DLD1 (cell line): ENCODE data around the gene TRIP13.

Experiments
- in situ Hi-C: cut with HindIII; loops from 2 replicates; pipeline ENCODE4 v1.10.0; 2017; ENCODE audit warnings: low sequenced_read_pairs

Gene TRIP13

DNA sequence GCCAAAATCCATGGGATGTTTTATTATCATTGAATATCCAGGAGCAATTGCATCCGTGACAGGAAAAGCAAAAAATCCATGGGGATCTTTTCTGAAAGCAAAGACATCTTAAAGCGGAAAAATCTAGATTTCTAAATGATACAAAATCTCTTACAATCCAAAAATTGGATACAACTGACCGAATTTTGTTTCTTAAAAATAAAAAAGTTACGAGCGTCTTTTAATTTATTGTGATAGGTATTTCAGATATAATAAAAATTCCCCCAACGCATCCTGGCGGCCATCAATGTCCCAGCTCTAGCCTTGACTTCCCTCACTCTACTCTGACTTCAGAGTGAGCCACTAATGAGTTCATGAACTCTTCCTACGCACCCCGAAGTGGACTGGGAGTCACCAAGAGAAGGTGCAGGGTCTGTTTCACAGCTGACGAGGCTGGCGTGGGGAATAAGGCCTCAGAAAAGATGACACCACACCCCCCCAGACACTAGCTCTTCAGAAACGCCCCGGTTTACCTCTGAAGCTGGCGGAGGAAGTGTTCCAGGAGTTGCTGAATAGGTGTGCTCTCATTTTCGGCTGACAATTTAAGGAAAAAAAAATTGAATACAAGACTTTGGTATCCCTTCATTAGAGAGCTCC, 3.5 kb upstream of the TRIP13 start:
- in situ Hi-C loops, result no loop called here

DNA sequence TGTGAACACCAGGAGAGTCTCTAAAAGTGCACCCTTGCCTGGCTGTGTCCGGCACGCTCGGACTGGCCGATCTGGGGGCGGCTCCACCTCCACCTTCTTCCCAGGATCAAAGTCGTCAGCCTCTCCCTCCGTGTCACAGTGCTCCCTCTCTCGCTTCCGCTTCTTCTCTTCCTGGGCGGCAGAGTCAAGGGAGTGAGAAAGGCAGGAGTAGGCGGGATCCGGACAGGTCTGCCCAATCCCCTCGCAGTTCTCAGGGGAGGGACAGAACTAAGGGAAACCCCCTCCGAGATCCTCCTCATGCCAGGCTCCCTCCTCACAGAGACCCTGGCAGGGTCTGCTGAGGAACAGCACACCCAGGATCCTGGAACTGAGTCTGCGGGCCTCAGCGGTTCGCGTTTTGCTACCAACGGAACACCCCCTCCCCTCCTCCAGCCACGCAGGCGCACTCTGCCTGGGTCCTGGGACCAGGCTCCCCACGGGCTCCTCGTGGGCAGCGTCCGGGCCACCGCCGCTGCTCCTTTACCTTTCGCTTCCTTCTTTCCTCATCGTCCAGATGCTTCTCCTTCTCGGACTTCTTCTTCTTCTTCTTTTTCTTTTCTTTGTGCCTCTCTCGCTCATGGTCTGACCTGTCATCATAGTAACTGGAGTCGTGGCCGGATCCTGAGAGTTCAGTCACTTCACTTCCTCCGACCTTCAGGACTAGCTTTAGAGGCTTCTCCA, 1.4 kb upstream of the TRIP13 start:
- in situ Hi-C loops, result no loop called here

- in situ Hi-C loops, result no loop called here
These were observed 769 bp upstream of the TRIP13 start for GRCh38 chr5:891837-892393.

GRCh38 chr5:893137-893506, 438 bp downstream of the TRIP13 start:
- in situ Hi-C loops, result no loop called here

DNA sequence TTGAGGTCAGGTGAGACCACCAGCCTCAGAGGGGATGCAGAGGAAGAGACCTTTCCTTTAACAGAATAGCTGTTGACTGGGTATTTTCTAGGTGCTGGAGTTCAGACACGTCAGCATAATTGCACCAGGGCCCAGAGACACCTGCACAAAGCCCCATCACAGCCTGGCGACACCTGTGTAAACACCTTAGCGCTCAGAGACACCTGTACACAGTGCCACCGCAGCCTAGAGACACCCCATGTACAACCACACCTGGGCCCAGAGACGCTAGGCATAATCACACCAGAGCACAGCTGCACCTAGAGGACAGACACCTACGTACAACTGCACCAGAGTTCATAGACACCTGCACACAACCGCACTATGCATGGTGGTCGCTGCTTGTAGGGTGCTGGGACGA, 1.0 kb downstream of the TRIP13 start:
- in situ Hi-C loops, result no loop called here

DNA sequence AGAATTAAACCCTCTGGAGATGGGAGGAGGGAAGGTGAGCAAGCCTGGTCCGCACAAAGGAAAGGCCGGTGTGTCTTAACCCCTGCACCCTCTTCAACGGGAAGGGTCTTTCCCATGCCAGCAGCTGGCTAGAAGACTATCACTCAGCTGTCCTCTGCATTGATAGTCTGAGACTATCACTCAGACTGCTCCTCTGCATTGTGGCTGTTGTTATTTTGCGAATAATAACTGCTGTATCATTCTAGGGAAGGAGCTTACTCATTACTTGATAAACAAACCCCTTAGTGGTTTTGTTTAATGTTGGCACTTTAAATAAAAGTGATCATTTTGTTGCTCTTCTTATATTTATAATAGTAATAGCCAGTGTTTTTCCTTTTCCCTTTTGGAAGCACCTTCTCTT, 8.1 kb downstream of the TRIP13 start:
- in situ Hi-C loops, result loop anchor here (10.0 to 25.0 kb wide), 2 partner anchors 246 to 262 kb away; no protein-coding TSS in a partner anchor

DNA sequence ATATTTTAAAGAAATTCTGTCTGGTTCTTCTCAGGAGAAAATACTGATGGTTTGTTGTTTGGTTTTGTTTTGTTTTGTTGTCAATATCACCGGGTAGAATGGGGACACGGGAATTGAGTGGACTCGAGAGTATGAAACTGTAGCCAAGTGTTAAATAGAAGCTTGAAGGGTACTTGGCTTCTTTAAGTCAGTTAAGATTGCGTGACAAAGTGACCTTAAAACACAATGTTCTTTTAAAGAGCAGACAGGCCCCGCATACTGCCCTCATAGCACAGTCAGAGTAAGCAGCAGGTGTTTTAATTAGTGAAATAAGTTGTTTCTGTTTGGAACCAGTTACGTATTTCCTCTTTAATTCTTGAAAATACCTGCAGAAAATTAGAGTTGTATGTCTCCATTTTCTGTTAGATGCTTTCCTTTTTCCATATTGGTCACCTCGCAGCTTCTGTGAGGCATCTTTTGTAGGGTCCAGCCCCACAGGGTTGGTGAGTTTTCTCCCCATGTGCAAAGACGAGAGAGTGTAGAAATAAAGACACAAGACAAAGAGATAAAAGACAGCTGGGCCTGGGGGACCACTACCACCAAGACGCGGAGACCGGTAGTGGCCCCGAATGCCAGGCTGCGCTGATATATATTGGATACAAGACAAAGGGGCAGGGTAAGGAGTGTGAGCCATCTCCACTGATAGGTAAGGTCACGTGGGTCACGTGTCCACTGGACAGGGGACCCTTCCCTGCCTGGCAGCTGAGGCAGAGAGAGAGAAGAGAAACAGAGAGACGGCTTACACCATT, 9.6 kb downstream of the TRIP13 start:
- in situ Hi-C loops, result loop anchor here (10.0 to 25.0 kb wide), 2 partner anchors 248 to 260 kb away; no protein-coding TSS in a partner anchor

GRCh38 chr5:903756-904096, 11.0 kb downstream of the TRIP13 start:
- in situ Hi-C loops, result loop anchor here (10.0 to 25.0 kb wide), 2 partner anchors 249 to 259 kb away; no protein-coding TSS in a partner anchor

DNA sequence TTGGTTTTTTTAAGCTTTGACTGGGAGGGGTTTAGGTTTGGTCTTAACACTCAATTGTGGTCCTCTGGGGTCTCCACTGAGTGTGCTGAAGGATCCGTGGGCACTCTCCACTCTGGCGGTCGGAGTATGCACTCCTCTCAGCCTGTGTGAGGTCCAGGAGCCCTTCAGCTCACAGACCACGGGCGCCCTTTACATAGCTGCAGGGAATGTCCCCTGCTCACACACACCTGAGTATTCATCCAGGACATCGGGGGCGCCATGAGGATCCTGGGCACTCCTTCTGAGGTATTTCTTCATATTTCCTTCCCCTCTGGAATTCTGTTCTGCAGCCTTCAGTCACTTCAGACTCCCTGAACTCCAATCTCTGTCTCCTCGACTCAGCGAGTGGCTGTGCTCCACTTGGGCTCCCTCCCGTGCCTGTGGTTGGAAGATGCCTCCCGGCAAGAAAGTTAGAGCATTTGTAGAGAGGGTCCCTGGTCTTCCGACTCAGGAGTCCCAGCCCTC, 12.5 kb downstream of the TRIP13 start:
- in situ Hi-C loops, result loop anchor here (10.0 to 25.0 kb wide), 2 partner anchors 250 to 257 kb away; no protein-coding TSS in a partner anchor

DNA sequence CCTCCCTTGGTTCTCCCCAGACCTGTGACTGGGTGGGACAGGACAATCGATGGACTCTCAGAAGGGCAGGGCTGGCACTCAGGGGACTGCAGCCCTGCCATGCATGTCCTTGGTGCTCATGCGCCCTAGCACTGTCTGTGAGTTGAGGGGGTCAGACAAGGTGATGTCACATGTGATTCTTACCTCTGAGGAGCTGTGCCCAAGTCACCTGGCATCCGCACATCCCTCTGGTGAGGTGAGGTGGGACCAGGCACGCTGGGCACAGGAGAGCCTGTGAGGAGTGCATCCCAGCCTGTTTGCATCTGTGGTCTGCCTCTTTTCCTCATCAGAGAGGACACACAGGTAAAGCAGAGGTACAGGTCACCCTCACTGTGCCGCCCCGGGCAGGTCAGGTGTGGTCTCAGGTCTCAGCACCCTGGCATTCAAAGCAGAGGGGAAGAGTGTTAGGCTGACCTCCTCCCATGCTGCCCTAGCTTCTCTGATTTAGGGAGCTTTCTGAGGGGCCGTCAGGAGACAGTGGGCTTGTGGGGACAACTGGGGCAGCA, 14.8 kb downstream of the TRIP13 start:
- in situ Hi-C loops, result loop anchor here (10.0 to 25.0 kb wide), 2 partner anchors 253 to 255 kb away; no protein-coding TSS in a partner anchor

DNA sequence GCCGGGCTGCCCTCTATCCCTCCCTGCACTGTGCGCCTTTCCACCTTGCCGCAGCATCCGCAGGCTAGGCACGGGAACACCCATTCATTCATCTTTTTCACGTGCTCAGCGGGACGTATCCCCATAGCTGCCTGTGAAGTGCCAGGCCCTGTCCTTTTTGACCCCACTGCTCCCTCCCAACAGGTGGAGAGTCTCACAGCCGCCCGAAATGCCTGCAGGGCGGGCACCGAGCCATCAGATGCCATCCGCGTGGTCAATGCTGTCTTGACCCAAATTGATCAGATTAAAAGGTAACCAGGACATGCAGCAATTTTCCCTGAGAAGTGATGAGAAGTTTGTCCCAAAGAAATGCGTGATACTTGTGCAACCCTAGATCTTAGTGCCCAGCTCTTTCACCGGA, 15.5 kb downstream of the TRIP13 start:
- in situ Hi-C loops, result loop anchor here (10.0 to 25.0 kb wide), 2 partner anchors 253 to 254 kb away; no protein-coding TSS in a partner anchor

- in situ Hi-C loops, result loop anchor here (10.0 to 25.0 kb wide), 2 partner anchors 253 to 254 kb away; no protein-coding TSS in a partner anchor
These were observed 16.4 kb downstream of the TRIP13 start for GRCh38 chr5:909086-909485.

GRCh38 chr5:909994-910768, 17.5 kb downstream of the TRIP13 start:
- in situ Hi-C loops, result loop anchor here (10.0 to 25.0 kb wide), 2 partner anchors 252 to 255 kb away; no protein-coding TSS in a partner anchor

DNA sequence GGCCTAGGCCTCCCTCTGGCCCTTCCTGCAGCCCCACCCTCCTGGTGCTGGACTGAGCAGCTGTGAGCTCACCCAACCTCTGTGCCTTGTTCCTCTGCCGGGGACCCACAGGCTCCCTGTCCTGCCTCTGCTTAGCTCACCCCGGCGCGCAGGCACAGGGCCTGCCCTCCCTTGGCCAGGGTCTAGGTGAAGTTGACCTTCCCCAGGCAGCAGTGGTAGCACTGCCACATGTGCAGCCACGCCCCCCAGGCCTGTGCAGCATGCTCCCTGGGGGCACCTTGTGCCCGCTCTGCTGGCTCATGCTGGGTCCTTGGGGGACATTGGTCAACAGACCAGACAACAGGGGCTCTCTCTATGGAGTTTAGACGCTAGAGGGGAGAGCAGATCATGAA, 18.1 kb downstream of the TRIP13 start:
- in situ Hi-C loops, result loop anchor here (25.0 kb wide), 1 partner anchor 252 kb away; no protein-coding TSS in a partner anchor

DNA sequence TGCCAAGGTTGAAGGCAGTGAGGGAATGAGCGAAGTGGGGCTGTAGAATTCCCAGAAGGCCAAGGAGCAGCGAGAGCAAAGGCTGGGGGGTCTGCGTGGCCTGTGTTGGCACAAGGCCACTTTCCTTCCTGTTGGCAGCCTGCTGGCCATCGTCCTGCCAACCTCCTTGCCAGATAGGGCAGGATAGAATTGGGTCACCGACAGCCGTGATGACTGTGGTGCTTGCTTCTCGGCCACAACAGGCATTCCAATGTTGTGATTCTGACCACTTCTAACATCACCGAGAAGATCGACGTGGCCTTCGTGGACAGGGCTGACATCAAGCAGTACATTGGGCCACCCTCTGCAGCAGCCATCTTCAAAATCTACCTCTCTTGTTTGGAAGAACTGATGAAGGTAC, 18.9 kb downstream of the TRIP13 start:
- in situ Hi-C loops, result loop anchor here (25.0 kb wide), 1 partner anchor 251 kb away; no protein-coding TSS in a partner anchor

DNA sequence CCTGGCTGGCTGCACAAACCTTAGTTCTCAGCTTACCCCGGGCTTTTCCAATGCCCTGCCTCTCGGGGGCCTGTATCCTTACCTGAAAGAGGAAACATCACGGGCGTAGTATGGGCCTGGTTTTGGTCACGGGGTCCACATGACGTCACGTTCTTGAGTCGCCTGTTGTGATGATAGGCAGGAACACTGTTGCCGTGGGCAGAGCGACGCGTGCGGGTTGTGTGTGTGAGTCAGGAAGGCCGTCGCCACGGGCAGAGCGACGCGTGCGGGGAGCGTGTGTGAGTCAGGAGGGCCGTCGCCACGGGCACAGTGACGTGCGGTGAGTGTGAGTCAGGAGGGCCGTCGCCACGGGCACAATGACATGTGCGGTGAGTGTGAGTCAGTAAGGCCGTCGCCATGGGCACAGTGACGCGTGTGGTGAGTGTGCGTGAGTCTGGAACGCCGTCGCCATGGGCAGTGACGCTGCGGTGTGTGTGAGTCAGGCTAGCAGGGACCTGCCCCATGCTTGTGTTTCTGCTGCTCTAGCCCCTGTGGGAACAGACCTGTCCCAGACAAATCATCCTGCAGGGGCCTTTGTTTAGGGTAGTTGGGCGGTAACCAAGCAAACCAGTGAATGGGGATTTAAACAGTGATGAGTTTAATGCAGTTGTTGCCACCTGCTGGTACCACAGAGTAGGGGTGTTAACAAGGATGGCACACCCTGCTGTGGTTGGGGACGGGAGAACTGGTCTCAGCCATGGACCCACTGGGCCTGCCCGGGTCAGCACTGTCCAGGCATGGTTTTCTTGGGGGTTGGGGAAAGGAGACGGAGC, 19.8 kb downstream of the TRIP13 start:
- in situ Hi-C loops, result loop anchor here (25.0 kb wide), 1 partner anchor 250 kb away; no protein-coding TSS in a partner anchor

GRCh38 chr5:914174-914573, 21.5 kb downstream of the TRIP13 start:
- in situ Hi-C loops, result loop anchor here (25.0 kb wide), 1 partner anchor 248 kb away; no protein-coding TSS in a partner anchor

- in situ Hi-C loops, result loop anchor here (25.0 kb wide), 1 partner anchor 248 kb away; no protein-coding TSS in a partner anchor
These were observed 21.9 kb downstream of the TRIP13 start for GRCh38 chr5:914612-915011.
